GM23248 (cell line): Measurements from ENCODE around the gene MMP24OS. TPM values are rescaled to one million over a fixed set of nuclear protein-coding genes. Genes with fewer than 3 reads are reported as not detected.

Experiments used
- DNase-seq: peaks from one replicate; pipeline ENCODE4 v3.0.0-alpha.2; 2015
- H2AFZ ChIP-seq: fragments of 200-600 bp; sonication (generic); 2 replicates; pipeline ENCODE4 v1.6.1; 2016; ENCODE audit warnings: antibody characterized with exemption
- H3F3A ChIP-seq: fragments of 200-600 bp; sonication (generic); 2 replicates; pipeline ENCODE4 v1.6.1; 2016; ENCODE audit warnings: mild to moderate bottlenecking, antibody characterized with exemption, mixed run types; ENCODE audit not compliant: insufficient read depth
- H3K27ac ChIP-seq: fragments of 200-600 bp; sonication (generic); 2 replicates; pipeline ENCODE4 v1.5.1; 2016; ENCODE audit warnings: mild to moderate bottlenecking
- H3K27me3 ChIP-seq: fragments of 200-600 bp; sonication (generic); replicated peaks from 2 replicates; pipeline ENCODE4 v1.6.1; 2016; ENCODE audit warnings: mild to moderate bottlenecking; ENCODE audit not compliant: insufficient read depth
- H3K36me3 ChIP-seq: fragments of 200-600 bp; sonication (generic); 2 replicates; pipeline ENCODE4 v1.6.1; 2016; ENCODE audit warnings: low read depth, mild to moderate bottlenecking
- H3K4me1 ChIP-seq: fragments of 200-600 bp; sonication (generic); 2 replicates; pipeline ENCODE4 v1.6.1; 2016; ENCODE audit warnings: mild to moderate bottlenecking; ENCODE audit not compliant: insufficient read depth
- H3K4me2 ChIP-seq: fragments of 200-600 bp; sonication (generic); one replicate; pipeline ENCODE4 v1.6.1; 2016; ENCODE audit warnings: mild to moderate bottlenecking; ENCODE audit not compliant: unreplicated experiment
- H3K4me3 ChIP-seq: fragments of 200-600 bp; sonication (generic); 2 replicates; pipeline ENCODE4 v1.5.1; 2016; ENCODE audit warnings: mild to moderate bottlenecking
- H3K79me2 ChIP-seq: fragments of 200-600 bp; sonication (generic); 2 replicates; pipeline ENCODE4 v1.6.1; 2016; ENCODE audit warnings: mild to moderate bottlenecking; ENCODE audit not compliant: insufficient read depth
- H3K9ac ChIP-seq: fragments of 200-600 bp; sonication (generic); 2 replicates; pipeline ENCODE4 v1.6.1; 2016; ENCODE audit warnings: mild to moderate bottlenecking
- H3K9me2 ChIP-seq: fragments of 200-600 bp; sonication (generic); 2 replicates; pipeline ENCODE4 v1.6.1; 2016; ENCODE audit warnings: mixed run types, mild to moderate bottlenecking, moderate library complexity; ENCODE audit not compliant: insufficient read depth
- H3K9me3 ChIP-seq: fragments of 200-600 bp; sonication (generic); one replicate; pipeline ENCODE4 v1.6.1; 2017; ENCODE audit warnings: low read depth
- H4K20me1 ChIP-seq: fragments of 200-600 bp; sonication (generic); 2 replicates; pipeline ENCODE4 v1.6.0; 2016; ENCODE audit not compliant: insufficient read depth
- EZH2 ChIP-seq: fragments of 200-600 bp; sonication (generic); IDR thresholded peaks from 2 replicates; pipeline ENCODE4 v1.6.1; 2018; ENCODE audit warnings: antibody characterized with exemption, mild to moderate bottlenecking; ENCODE audit not compliant: insufficient read depth, poor library complexity, severe bottlenecking
- EZH2phosphoT487 ChIP-seq: fragments of 200-600 bp; sonication (generic); IDR thresholded peaks from 2 replicates; pipeline ENCODE4 v1.6.1; 2018; ENCODE audit warnings: antibody characterized with exemption, moderate library complexity, mild to moderate bottlenecking, low read depth; ENCODE audit not compliant: insufficient read depth
- WGBS, 2 experiments: methylation state at CpG; one replicate each; pipeline ENCODE4 v1.1.6; 2015 to 2017; ENCODE audit warnings: low lambda C conversion rate in 2 of 2, low coverage in 1 of 2; ENCODE audit errors: missing lambda C conversion rate in 2 of 2; 5-methylcytosine and 5-hydroxymethylcytosine counted together
- in situ Hi-C: fragments of 300-500 bp; cut with MboI; formaldehyde crosslinking; loops from 2 replicates; pipeline ENCODE4 v1.15.0; 2020
- polyA plus RNA-seq: library from polyadenylated mRNA; unstranded; fragments of >200 nt; fragmentation: Nextera tagmentation; extraction: Ambion mirVana; gene quantifications from 2 replicates; pipeline ENCODE4 v1.2.1, GENCODE V29; 2016
- total RNA-seq: library from RNA; depleted of rRNA; stranded (reverse); fragments of >200 nt; shearing (Covaris generic); gene quantifications from 2 replicates; pipeline ENCODE4 v1.2.3, GENCODE V29; 2014

The MMP24OS gene
- total and polyA plus RNA-seq, 2 experiments from 2014 or later: 26.8 to 81.7 TPM

- no peak overlapping the region for H3K4me2 ChIP-seq
Measured at GRCh38 chr20:35275741-35276251, 2.1 kb downstream of the MMP24OS start.

DNA sequence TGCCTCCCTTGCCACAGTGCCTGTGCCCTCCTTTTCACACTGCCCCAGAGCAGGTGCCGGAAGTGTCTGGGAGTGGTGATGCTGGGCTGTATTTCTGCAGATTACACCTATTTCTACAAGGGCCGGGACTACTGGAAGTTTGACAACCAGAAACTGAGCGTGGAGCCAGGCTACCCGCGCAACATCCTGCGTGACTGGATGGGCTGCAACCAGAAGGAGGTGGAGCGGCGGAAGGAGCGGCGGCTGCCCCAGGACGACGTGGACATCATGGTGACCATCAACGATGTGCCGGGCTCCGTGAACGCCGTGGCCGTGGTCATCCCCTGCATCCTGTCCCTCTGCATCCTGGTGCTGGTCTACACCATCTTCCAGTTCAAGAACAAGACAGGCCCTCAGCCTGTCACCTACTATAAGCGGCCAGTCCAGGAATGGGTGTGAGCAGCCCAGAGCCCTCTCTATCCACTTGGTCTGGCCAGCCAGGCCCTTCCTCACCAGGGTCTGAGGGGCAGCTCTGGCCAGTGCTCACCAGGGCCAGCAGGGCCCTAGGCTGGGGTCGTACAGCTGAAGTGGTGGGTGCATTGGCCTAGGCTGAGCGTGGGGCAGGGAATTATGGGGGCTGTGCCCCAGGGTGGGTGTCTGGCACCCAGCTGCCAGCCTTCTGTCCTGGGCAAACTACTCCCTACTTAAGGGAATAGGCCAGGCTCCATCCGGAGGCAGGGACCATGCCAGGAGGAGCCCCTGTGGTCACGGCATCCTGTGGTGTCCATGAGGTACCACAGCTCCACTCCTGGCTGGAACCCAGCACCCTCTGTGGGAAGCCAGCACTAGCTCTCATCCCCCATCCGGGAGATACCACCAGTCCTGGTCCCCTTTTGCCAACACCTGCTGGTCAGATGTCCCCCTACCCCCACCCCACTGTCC is 3.5 kb downstream of the MMP24OS start:
- Histone ChIP-seq H3K4me2 (no peak overlapping the region), H4K20me1 (no peaks in the 10 kb centered on the region), H3K9me2 (no peaks in the 10 kb centered on the region), H3K9ac (no peak overlapping the region), H3F3A (peaks cover 29% of the 10 kb centered on the region), H3K27me3 (no peaks in the 10 kb centered on the region), H3K27ac (no peak overlapping the region), H3K79me2 (peaks cover 21% of the 10 kb centered on the region), H3K9me3 (no peaks in the 10 kb centered on the region), H3K4me1 (peaks cover 21% of the 10 kb centered on the region; the same call in 1 of the 2 replicates), H3K36me3 (peaks cover 9% of the 10 kb centered on the region; the same call in 1 of the 2 replicates), H2AFZ (no peak overlapping the region), H3K4me3 (no peak overlapping the region)
- 91 to 92% methylated on average over 23 to 24 of the region's 24 CpGs for WGBS, 2 experiments
- DNase-seq: no peak
- in situ Hi-C loops: no loop called here
- no peak for TF ChIP-seq EZH2
- no peak for TF ChIP-seq EZH2phosphoT487

More at GRCh38 chr20:35275741-35276251, 2.1 kb downstream of the MMP24OS start:
- H2AFZ ChIP-seq: no peak overlapping the region
- H3K9me2 ChIP-seq: no peaks in the 10 kb centered on the region
- in situ Hi-C loops: no loop called here
- H3K36me3 ChIP-seq: peaks cover 9% of the 10 kb centered on the region; the same call in 1 of the 2 replicates
- peak overlapping the region; percentile 91; the same call in 1 of the 2 replicates for H3K9ac ChIP-seq
- H3K27me3 ChIP-seq: no peaks in the 10 kb centered on the region
- peak overlapping the region; percentile 85; the same call in 1 of the 2 replicates for H3K4me3 ChIP-seq
- H4K20me1 ChIP-seq: no peaks in the 10 kb centered on the region
- H3K9me3 ChIP-seq: no peaks in the 10 kb centered on the region
- no peak for DNase-seq
- H3K79me2 ChIP-seq: peaks cover 34% of the 10 kb centered on the region
- TF ChIP-seq EZH2 (no peak), EZH2phosphoT487 (no peak)
- H3K27ac ChIP-seq: no peak overlapping the region
- H3K4me1 ChIP-seq: peaks cover 21% of the 10 kb centered on the region; the same call in 1 of the 2 replicates
- peaks cover 43% of the 10 kb centered on the region for H3F3A ChIP-seq
- 90 to 93% methylated on average over 11 to 12 of the region's 12 CpGs for WGBS, 2 experiments

DNA sequence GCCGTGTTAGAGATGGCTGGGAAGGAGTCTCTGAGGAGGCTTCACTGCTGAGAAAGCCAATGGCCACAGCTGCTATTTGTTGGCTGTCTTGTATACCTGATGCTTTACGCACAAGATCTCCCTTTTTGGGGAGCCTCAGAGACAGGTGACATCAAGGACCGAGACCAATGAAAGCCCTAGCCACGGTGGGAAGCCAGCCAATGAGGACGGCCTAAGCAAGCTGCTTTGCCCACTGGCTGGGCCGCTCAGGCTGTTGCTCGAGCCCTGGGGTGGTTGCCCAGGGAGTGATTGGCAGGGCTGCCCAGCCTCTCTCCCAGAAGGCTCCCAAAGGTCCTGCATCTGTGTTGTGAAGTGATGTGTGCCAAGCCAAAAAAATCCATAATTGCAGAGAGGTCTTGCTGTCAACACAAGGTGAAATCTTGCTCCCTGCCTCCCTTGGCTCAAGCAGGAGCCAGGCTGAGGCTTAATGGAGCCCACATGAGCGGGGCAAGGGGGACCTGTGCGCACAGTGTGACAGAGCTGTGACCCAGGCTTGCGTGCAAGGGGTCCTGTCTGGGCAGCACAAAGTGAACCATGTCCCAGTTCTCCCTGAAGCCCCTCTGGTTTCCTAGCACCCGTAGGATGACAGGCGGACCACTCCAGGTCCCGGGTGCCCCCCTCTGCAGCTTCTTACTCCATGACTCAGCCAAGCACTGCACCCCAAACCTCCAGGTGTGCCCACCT is 4.3 kb downstream of the MMP24OS start:
- in situ Hi-C loops: no loop called here
- Histone ChIP-seq H3K36me3 (peaks cover 4% of the 10 kb centered on the region; the same call in 1 of the 2 replicates), H3K9me2 (no peaks in the 10 kb centered on the region), H3K4me3 (no peak overlapping the region), H4K20me1 (no peaks in the 10 kb centered on the region), H3K9ac (no peak overlapping the region), H3K27me3 (no peaks in the 10 kb centered on the region), H3K79me2 (peaks cover 21% of the 10 kb centered on the region), H2AFZ (no peak overlapping the region), H3K4me1 (peaks cover 21% of the 10 kb centered on the region; the same call in 1 of the 2 replicates), H3K4me2 (no peak overlapping the region), H3K9me3 (no peaks in the 10 kb centered on the region), H3F3A (peaks cover 21% of the 10 kb centered on the region), H3K27ac (no peak overlapping the region)
- TF ChIP-seq EZH2phosphoT487: no peak
- no peak for TF ChIP-seq EZH2
- 72 to 76% methylated on average over 13 of the region's 13 CpGs for WGBS, 2 experiments
- no peak for DNase-seq

- peak overlapping the region; percentile 28; the same call in 1 of the 2 replicates for H3K27ac ChIP-seq
- no peaks in the 10 kb centered on the region for H3K9me2 ChIP-seq
- in situ Hi-C loops: no loop called here
- H3K79me2 ChIP-seq: peaks cover 15% of the 10 kb centered on the region
- DNase-seq: peak; percentile 79
- H4K20me1 ChIP-seq: no peaks in the 10 kb centered on the region
- H3K27me3 ChIP-seq: no peaks in the 10 kb centered on the region
- 0 out of 2 replicates have a peak overlapping the region, but pooled peaks have one; percentile 5 for H3K9ac ChIP-seq
- no peak overlapping the region for H3K4me2 ChIP-seq
- no peak for TF ChIP-seq EZH2phosphoT487
- no peak for TF ChIP-seq EZH2
- H3F3A ChIP-seq: peaks cover 16% of the 10 kb centered on the region; the same call in 1 of the 2 replicates
- H3K36me3 ChIP-seq: no peaks in the 10 kb centered on the region
- H3K4me3 ChIP-seq: no peak overlapping the region
- H3K9me3 ChIP-seq: no peaks in the 10 kb centered on the region
- no peak overlapping the region for H2AFZ ChIP-seq
- peaks cover 20% of the 10 kb centered on the region; the same call in 1 of the 2 replicates for H3K4me1 ChIP-seq
- WGBS, 2 experiments: 45 to 50% methylated on average over 7 of the region's 7 CpGs
Measured at GRCh38 chr20:35271904-35272303, 6.0 kb downstream of the MMP24OS start.
